PFSK-1 (cell line): ENCODE measurements around the gene HIRIP3.

Experiments used
- FOXP2 ChIP-seq: optimal IDR thresholded peaks from 2 replicates; pipeline ENCODE3; 2011; ENCODE audit warnings: borderline replicate concordance, control low read depth, inconsistent platforms; ENCODE audit not compliant: insufficient read depth; ENCODE audit errors: extremely low read length, extremely low read depth
- POLR2AphosphoS5 ChIP-seq: IDR thresholded peaks from 2 replicates; pipeline ENCODE4 v1.6.1; 2012; ENCODE audit warnings: low read depth, mild to moderate bottlenecking, control low read depth, low read length, moderate library complexity
- REST ChIP-seq, 2 experiments: IDR thresholded peaks; 2 replicates each; pipeline versions ENCODE4 v1.6.1 to v1.8.0; 2011 to 2012; ENCODE audit warnings: low read depth in 2 of 2, low read length in 2 of 2, control low read depth in 1 of 2, inconsistent platforms in 1 of 2, mild to moderate bottlenecking in 1 of 2, moderate library complexity in 1 of 2; ENCODE audit not compliant: insufficient read depth in 1 of 2
- SIN3A ChIP-seq: IDR thresholded peaks from 2 replicates; pipeline ENCODE4 v1.6.1; 2012; ENCODE audit warnings: mild to moderate bottlenecking, low read length, moderate library complexity, borderline replicate concordance; ENCODE audit not compliant: insufficient read depth
- TAF1 ChIP-seq: IDR thresholded peaks from 2 replicates; pipeline ENCODE4 v1.6.1; 2012; ENCODE audit warnings: low read length, control low read depth, borderline replicate concordance; ENCODE audit not compliant: insufficient read depth

The HIRIP3 gene

GRCh38 chr16:30017277-30017656, 21.9 kb upstream of the HIRIP3 start:
- TF ChIP-seq FOXP2 (no peak), SIN3A (no peak), TAF1 (no peak), POLR2AphosphoS5 (no peak), REST (IDR thresholded peaks at IDR 0.05; ENCODE audit: insufficient read depth in 1 of 2, low read depth in 2 of 2, low read length in 2 of 2) (no peak)

- no peak for TF ChIP-seq FOXP2
- TF ChIP-seq REST (IDR thresholded peaks at IDR 0.05; ENCODE audit: insufficient read depth in 1 of 2, low read depth in 2 of 2, low read length in 2 of 2) = no peak
- TF ChIP-seq TAF1 = no peak
- TF ChIP-seq POLR2AphosphoS5 = no peak
These were observed 21.3 kb upstream of the HIRIP3 start for GRCh38 chr16:30016555-30017276.

GRCh38 chr16:30011714-30012504, 16.5 kb upstream of the HIRIP3 start:
- TF ChIP-seq TAF1 (no peak), REST (IDR thresholded peaks at IDR 0.05; ENCODE audit: insufficient read depth in 1 of 2, low read depth in 2 of 2, low read length in 2 of 2) (no peak), SIN3A (no peak), POLR2AphosphoS5 (no peak), FOXP2 (no peak)

- TF ChIP-seq FOXP2 = no peak
- no peak for TF ChIP-seq REST (IDR thresholded peaks at IDR 0.05; ENCODE audit: insufficient read depth in 1 of 2, low read depth in 2 of 2, low read length in 2 of 2)
- TF ChIP-seq TAF1 = no peak
- TF ChIP-seq SIN3A = no peak
- no peak for TF ChIP-seq POLR2AphosphoS5
These were observed 15.7 kb upstream of the HIRIP3 start, which contains the start of gene DOC2A for GRCh38 chr16:30010844-30011713. TSS of gene DOC2A (minus strand) at chr16:30011027. CDS start at chr16:30010222, 805 bp downstream.
